PC-9 (cell line): ENCODE results near the gene DVL1. TPM values are rescaled to one million over a fixed set of nuclear protein-coding genes. Genes with fewer than 3 reads are reported as not detected.

ENCODE experiments used
- BruUV-seq: library from RNA; stranded (reverse); fragments of 400-500 nt; replicated peaks from 2 replicates; lab custom pipeline; 2021; lab: Mats Ljungman, UMichigan
- CTCF ChIA-PET: fragments of 300-600 bp; sonication (Branson Sonifier 250); formaldehyde crosslinking; loops from one replicate; lab custom pipeline; 2022; ENCODE audit warnings: antibody characterized with exemption; lab: Charles Lee
- POLR2A ChIA-PET: fragments of 300-600 bp; sonication (Branson Sonifier 250); formaldehyde crosslinking; loops from one replicate; lab custom pipeline; 2022; ENCODE audit warnings: antibody characterized with exemption; ENCODE audit not compliant: unreplicated experiment; lab: Charles Lee
- DNase-seq, 2 experiments: peaks; one replicate each; pipeline versions ENCODE4 v3.0.0 to v3.0.0-alpha.2; 2015 to 2022; ENCODE audit warnings: mixed read lengths in 1 of 2
- H2AFZ ChIP-seq: fragments of 200-600 bp; sonication (generic); 2 replicates; pipeline ENCODE4 v1.8.1; 2017; ENCODE audit warnings: antibody characterized with exemption
- H3F3A ChIP-seq: fragments of 200-600 bp; sonication (generic); 2 replicates; pipeline ENCODE4 v1.8.1; 2017; ENCODE audit warnings: antibody characterized with exemption, mild to moderate bottlenecking, low read depth; ENCODE audit not compliant: insufficient read depth
- H3K27ac ChIP-seq: fragments of 200-600 bp; sonication (generic); 2 replicates; pipeline ENCODE4 v1.6.1; 2016; ENCODE audit warnings: mixed run types
- H3K27me3 ChIP-seq: fragments of 200-600 bp; sonication (generic); 2 replicates; pipeline ENCODE4 v1.6.1; 2016; ENCODE audit warnings: low read depth, mixed run types; ENCODE audit not compliant: insufficient read depth
- H3K36me3 ChIP-seq: fragments of 200-600 bp; sonication (generic); 2 replicates; pipeline ENCODE4 v1.6.1; 2016; ENCODE audit warnings: low read depth, mixed run types
- H3K4me1 ChIP-seq: fragments of 200-600 bp; sonication (generic); replicated peaks from 2 replicates; pipeline ENCODE4 v1.6.1; 2016; ENCODE audit warnings: mixed run types; ENCODE audit not compliant: insufficient read depth
- H3K4me2 ChIP-seq: fragments of 200-600 bp; sonication (generic); 2 replicates; pipeline ENCODE4 v1.6.1; 2017; ENCODE audit warnings: mixed run types
- H3K4me3 ChIP-seq: fragments of 200-600 bp; sonication (generic); 2 replicates; pipeline ENCODE4 v1.6.1; 2016; ENCODE audit warnings: mixed run types
- H3K79me2 ChIP-seq: fragments of 200-600 bp; sonication (generic); 2 replicates; pipeline ENCODE4 v1.6.1; 2017; ENCODE audit warnings: low read depth, mixed run types
- H3K9me2 ChIP-seq: fragments of 200-600 bp; sonication (generic); 2 replicates; pipeline ENCODE4 v1.8.1; 2017; ENCODE audit warnings: mild to moderate bottlenecking; ENCODE audit not compliant: insufficient read depth
- H3K9me3 ChIP-seq: fragments of 200-600 bp; sonication (generic); 2 replicates; pipeline ENCODE4 v1.8.1; 2016; ENCODE audit warnings: low read depth; ENCODE audit not compliant: insufficient read depth
- H4K20me1 ChIP-seq: fragments of 200-600 bp; sonication (generic); 2 replicates; pipeline ENCODE4 v1.8.1; 2017; ENCODE audit not compliant: insufficient read depth
- CTCF ChIP-seq: fragments of 200-600 bp; sonication (generic); conservative IDR thresholded peaks from 2 replicates; pipeline ENCODE4 v1.6.1; 2017; ENCODE audit warnings: mixed run types, antibody characterized with exemption, mild to moderate bottlenecking, moderate library complexity
- EZH2 ChIP-seq: fragments of 200-600 bp; sonication (generic); IDR thresholded peaks from 2 replicates; pipeline ENCODE4 v1.8.0; 2017; ENCODE audit warnings: antibody characterized with exemption, low read depth
- intact Hi-C: fragments of 100-400 bp; cut with micrococcal nuclease; formaldehyde crosslinking; loops from one replicate; pipeline ENCODE4 v1.10.0; 2022; ENCODE audit not compliant: unreplicated experiment
- total RNA-seq: library from RNA; stranded (reverse); gene quantifications from 2 replicates; pipeline ENCODE4 v1.2.3, GENCODE V29; 2021

Gene DVL1
- total RNA-seq, 1 experiment from 2014 or later, result 95.8 TPM

DNA sequence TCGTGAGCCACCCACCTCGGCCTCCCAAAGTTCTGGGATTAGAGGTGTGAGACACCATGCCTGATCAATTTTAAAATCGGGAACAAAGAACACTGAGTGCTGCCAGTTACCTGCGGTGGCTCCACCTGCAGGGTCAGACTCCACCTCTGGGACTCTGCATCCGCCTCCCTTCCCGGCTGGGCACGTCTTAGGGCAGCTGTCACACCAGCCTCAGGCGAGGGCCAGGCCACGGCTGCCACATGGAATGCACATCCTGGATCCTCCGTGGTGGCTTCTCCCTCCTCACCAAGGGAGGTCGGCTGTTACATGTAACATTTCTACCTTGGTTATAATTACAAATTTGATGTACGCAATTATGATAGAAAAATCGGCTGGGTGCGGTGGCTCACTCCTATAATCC, 15.0 kb upstream of the DVL1 start:
- no peaks in the 10 kb centered on the region for H3K9me3 ChIP-seq
- H3K27ac ChIP-seq, result no peak overlapping the region
- no peak overlapping the region for H3K4me3 ChIP-seq
- no TSS peak for BruUV-seq
- no peaks in the 10 kb centered on the region for H3K79me2 ChIP-seq
- peak overlapping the region; percentile 23 for H3K4me2 ChIP-seq
- H3K27me3 ChIP-seq, result no peaks in the 10 kb centered on the region
- DNase-seq, result peak; percentile 88
- H4K20me1 ChIP-seq, result no peaks in the 10 kb centered on the region
- H3K9me2 ChIP-seq, result no peaks in the 10 kb centered on the region
- H3K4me1 ChIP-seq, result peaks cover 30% of the 10 kb centered on the region
- peaks cover 23% of the 10 kb centered on the region; the same call in 1 of the 2 replicates for H3F3A ChIP-seq
- ChIA-PET CTCF (no interaction called here), POLR2A (no interaction called here)
- intact Hi-C loops, result no loop called here
- H3K36me3 ChIP-seq, result no peaks in the 10 kb centered on the region
- no peak overlapping the region for H2AFZ ChIP-seq
- no peak for TF ChIP-seq CTCF
- TF ChIP-seq EZH2, result no peak

- H3K4me2 ChIP-seq, result no peak overlapping the region
- CTCF ChIA-PET, result interaction anchor here (0.6 kb wide), 1 partner anchor 302 kb away, joined by 4 read pairs; no protein-coding TSS in a partner anchor
- no TSS peak for BruUV-seq
- POLR2A ChIA-PET, result no interaction called here
- no peaks in the 10 kb centered on the region for H3K79me2 ChIP-seq
- no peak overlapping the region for H3K4me3 ChIP-seq
- H3K9me2 ChIP-seq, result no peaks in the 10 kb centered on the region
- no peaks in the 10 kb centered on the region for H3K9me3 ChIP-seq
- peaks cover 33% of the 10 kb centered on the region; the same call in 1 of the 2 replicates for H3F3A ChIP-seq
- H3K27me3 ChIP-seq, result no peaks in the 10 kb centered on the region
- H3K27ac ChIP-seq, result no peak overlapping the region
- H4K20me1 ChIP-seq, result no peaks in the 10 kb centered on the region
- no peak for TF ChIP-seq CTCF
- TF ChIP-seq EZH2, result no peak
- no peak for DNase-seq
- intact Hi-C loops, result no loop called here
- H2AFZ ChIP-seq, result no peak overlapping the region
- peaks cover 34% of the 10 kb centered on the region for H3K4me1 ChIP-seq
- H3K36me3 ChIP-seq, result no peaks in the 10 kb centered on the region
Measured at GRCh38 chr1:1361982-1362423, 12.8 kb upstream of the DVL1 start.

DNA sequence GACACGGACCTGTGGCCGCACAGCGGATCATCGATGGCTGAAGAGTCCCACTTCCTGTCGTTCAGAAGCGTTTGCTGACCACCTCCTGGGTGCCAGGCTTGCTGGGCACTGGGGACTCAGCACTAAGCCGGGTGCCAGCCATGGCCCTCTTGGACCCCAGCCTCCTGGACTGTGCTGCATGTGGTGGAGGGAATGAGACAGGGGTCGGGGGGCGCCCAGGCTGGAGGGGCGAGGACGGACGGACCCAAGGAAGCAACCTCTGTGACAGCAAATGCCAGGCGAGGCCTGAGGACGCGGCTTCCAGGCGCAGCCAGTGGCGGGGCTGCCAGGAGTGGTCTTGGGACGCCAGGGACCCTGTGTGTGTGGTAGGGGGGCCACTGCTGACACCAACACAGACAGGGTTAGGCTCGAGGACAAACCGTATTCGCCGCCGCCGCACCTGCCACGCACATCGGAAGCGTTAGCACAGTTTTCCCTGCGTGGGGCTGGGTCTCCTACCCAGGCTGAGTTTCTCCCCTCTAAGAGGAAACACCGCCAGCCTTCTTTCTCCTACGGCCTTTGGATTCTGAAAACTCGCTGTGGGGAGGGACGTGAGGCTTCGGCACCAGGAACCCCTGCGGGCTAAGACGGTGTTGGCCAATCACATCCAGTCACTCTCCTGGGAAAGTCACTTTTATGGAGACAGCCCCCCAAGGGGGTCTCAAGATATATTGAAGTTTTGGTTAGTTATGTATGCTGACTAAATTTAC, 12.2 kb upstream of the DVL1 start:
- intact Hi-C loops, result no loop called here
- Histone ChIP-seq H2AFZ (no peak overlapping the region), H3K4me3 (no peak overlapping the region), H3K27ac (no peak overlapping the region), H3K9me2 (no peaks in the 10 kb centered on the region), H3F3A (peaks cover 33% of the 10 kb centered on the region; the same call in 1 of the 2 replicates), H4K20me1 (no peaks in the 10 kb centered on the region), H3K9me3 (no peaks in the 10 kb centered on the region), H3K27me3 (no peaks in the 10 kb centered on the region), H3K4me2 (peak overlapping the region; percentile 62), H3K79me2 (no peaks in the 10 kb centered on the region), H3K36me3 (no peaks in the 10 kb centered on the region), H3K4me1 (peaks cover 34% of the 10 kb centered on the region)
- peak in 1 of 2 experiments; percentile 31 for DNase-seq
- TF ChIP-seq EZH2, result no peak
- no peak for TF ChIP-seq CTCF
- TSS peak; percentile 12 for BruUV-seq
- ChIA-PET CTCF (no interaction called here), POLR2A (no interaction called here)
